Cardiac fibroblast (primary cell): ENCODE data around the gene ANO2.

Experiments used
- DNase-seq, 2 donors: peaks; one replicate each; pipeline versions ENCODE4 v3.0.0 to v3.0.0-alpha.2; 2010; ENCODE audit warnings: low read depth in 2 of 2
- H3K4me3 ChIP-seq, 2 donors: replicated peaks in 1 of 2; 1 replicate in 1 of 2; 2 replicates in 1 of 2; pipeline ENCODE4 v1.5.1; 2011; ENCODE audit warnings: low read depth in 2 of 2, low read length in 2 of 2, mild to moderate bottlenecking in 2 of 2, moderate library complexity in 1 of 2
- TF ChIP-seq, protein P1 (sequence below): IDR thresholded peaks from one replicate; pipeline ENCODE4 v1.5.1; 2011; ENCODE audit warnings: low read depth, mild to moderate bottlenecking, low read length, inconsistent platforms

Gene ANO2

DNA sequence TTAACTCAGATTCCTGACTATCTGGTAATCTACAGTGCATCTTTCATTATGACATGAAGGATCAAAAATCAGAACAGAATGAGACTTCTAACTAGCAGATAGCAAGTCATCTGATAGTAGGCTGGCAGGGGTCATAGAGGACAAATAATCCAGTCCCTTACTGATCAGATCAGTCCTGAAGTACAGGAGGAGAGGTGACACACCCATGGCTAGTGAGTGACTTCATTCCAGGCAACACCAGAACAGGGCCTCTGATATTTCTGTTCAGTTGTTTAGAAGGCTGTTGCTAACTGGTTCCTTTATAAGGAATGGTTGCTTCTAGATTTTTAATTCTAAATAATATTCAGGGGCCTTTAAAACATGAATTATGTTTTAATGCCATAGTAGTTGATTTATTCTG, 291.0 kb downstream of the ANO2 start:
- no peak for DNase-seq
- TF ChIP-seq, protein P1, sequence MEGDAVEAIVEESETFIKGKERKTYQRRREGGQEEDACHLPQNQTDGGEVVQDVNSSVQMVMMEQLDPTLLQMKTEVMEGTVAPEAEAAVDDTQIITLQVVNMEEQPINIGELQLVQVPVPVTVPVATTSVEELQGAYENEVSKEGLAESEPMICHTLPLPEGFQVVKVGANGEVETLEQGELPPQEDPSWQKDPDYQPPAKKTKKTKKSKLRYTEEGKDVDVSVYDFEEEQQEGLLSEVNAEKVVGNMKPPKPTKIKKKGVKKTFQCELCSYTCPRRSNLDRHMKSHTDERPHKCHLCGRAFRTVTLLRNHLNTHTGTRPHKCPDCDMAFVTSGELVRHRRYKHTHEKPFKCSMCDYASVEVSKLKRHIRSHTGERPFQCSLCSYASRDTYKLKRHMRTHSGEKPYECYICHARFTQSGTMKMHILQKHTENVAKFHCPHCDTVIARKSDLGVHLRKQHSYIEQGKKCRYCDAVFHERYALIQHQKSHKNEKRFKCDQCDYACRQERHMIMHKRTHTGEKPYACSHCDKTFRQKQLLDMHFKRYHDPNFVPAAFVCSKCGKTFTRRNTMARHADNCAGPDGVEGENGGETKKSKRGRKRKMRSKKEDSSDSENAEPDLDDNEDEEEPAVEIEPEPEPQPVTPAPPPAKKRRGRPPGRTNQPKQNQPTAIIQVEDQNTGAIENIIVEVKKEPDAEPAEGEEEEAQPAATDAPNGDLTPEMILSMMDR: no peak
- no peak overlapping the region for H3K4me3 ChIP-seq

- DNase-seq: no peak
- TF ChIP-seq, protein P1: no peak
- H3K4me3 ChIP-seq: no peak overlapping the region
Measured at GRCh38 chr12:5650829-5651461, 294.1 kb downstream of the ANO2 start.

GRCh38 chr12:5650281-5650680, 294.8 kb downstream of the ANO2 start:
- no peak overlapping the region for H3K4me3 ChIP-seq
- TF ChIP-seq, protein P1: no peak
- no peak for DNase-seq

GRCh38 chr12:5648692-5649359, 296.2 kb downstream of the ANO2 start:
- TF ChIP-seq, protein P1: no peak
- DNase-seq: peak in 1 of 2 donors; percentile 4
- no peak overlapping the region for H3K4me3 ChIP-seq

- DNase-seq: no peak
- TF ChIP-seq, protein P1: no peak
- H3K4me3 ChIP-seq: no peak overlapping the region
Measured at GRCh38 chr12:5643266-5643665, 301.8 kb downstream of the ANO2 start.

- no peak overlapping the region for H3K4me3 ChIP-seq
- TF ChIP-seq, protein P1: no peak
- no peak for DNase-seq
Measured at GRCh38 chr12:5637698-5638097, 307.4 kb downstream of the ANO2 start.

DNA sequence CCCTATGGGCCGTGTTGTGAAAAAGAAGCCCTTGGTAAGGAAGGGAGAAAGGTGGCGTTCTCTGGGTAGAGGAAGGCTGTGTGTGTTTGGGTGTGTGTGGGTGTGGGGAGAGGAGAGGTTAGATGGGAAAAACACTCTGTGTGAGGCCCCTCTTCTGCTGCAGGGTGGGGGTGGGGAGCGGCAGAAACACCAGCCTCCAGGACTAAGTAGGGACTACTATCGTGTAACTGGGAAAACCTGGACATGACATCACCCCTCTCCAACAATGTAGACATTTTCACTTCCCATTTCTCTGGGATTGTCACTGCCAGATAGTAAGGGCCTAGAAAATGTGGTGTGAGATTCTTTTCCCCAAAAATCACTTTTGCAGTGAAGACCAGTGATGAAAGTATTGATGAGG, 308.2 kb downstream of the ANO2 start:
- H3K4me3 ChIP-seq: no peak overlapping the region
- TF ChIP-seq, protein P1: no peak
- no peak for DNase-seq
